HG03460 (cell line): ENCODE measurements around the gene STH.
"Not testable (repeated sequence)": the region's sequence is repeated elsewhere in the genome, so short reads cannot be mapped to it uniquely, and the experiment has no call there.

Source experiments
- ATAC-seq: cut with Tn5 transposase; IDR thresholded peaks from one replicate; pipeline ENCODE4 v1.9.1; 2021; ENCODE audit not compliant: unreplicated experiment

STH gene

GRCh38 chr17:45998987-45999899 lies at the start of gene STH:
STH (plus strand) TSS chr17:45999250; CDS start chr17:45999280, 30 bp downstream.
- ATAC-seq = no peak

GRCh38 chr17:45949755-45950320 lies 49.2 kb upstream of the STH start:
- ATAC-seq = no peak

- ATAC-seq = no peak
Observed at GRCh38 chr17:45950888-45951287, 48.2 kb upstream of the STH start.

- ATAC-seq = no peak
Observed at GRCh38 chr17:45951403-45951802, 47.6 kb upstream of the STH start.

- ATAC-seq = no peak
Observed at GRCh38 chr17:45951941-45952340, 47.1 kb upstream of the STH start.

GRCh38 chr17:45952814-45953320 lies 46.2 kb upstream of the STH start:
- no peak for ATAC-seq

- ATAC-seq = no peak
Observed at GRCh38 chr17:45953561-45953960, 45.5 kb upstream of the STH start.

- no peak for ATAC-seq
Observed at GRCh38 chr17:45954914-45955313, 44.1 kb upstream of the STH start.

- ATAC-seq = no peak
Observed at GRCh38 chr17:45955326-45955725, 43.7 kb upstream of the STH start.

- ATAC-seq = no peak
Observed at GRCh38 chr17:45956090-45956489, 43.0 kb upstream of the STH start.

- not testable (repeated sequence) for ATAC-seq
Observed at GRCh38 chr17:45956746-45957145, 42.3 kb upstream of the STH start.

GRCh38 chr17:45958307-45958706 lies 40.7 kb upstream of the STH start:
- ATAC-seq = no peak

GRCh38 chr17:45958994-45959665 lies 39.9 kb upstream of the STH start:
- ATAC-seq = no peak

- ATAC-seq = no peak
Observed at GRCh38 chr17:45960311-45960710, 38.7 kb upstream of the STH start.

- no peak for ATAC-seq
Observed at GRCh38 chr17:45961206-45961605, 37.8 kb upstream of the STH start.

GRCh38 chr17:45962221-45962972 lies 36.7 kb upstream of the STH start:
- ATAC-seq = no peak

- ATAC-seq = no peak
Observed at GRCh38 chr17:45963283-45963682, 35.8 kb upstream of the STH start.

- no peak for ATAC-seq
Observed at GRCh38 chr17:45963889-45964288, 35.2 kb upstream of the STH start.

- no peak for ATAC-seq
Observed at GRCh38 chr17:45964634-45965033, 34.4 kb upstream of the STH start.

GRCh38 chr17:45965812-45966211 lies 33.2 kb upstream of the STH start:
- no peak for ATAC-seq
